ENCODE measurements around the gene RAMP1.

Gene RAMP1

GRCh38 chr2:237917696-237918374, 58.4 kb downstream of the RAMP1 start:
- DNase-seq (ENCODE audit: low read depth), result no peak

- no peak for DNase-seq (ENCODE audit: low read depth)
These were observed 60.2 kb downstream of the RAMP1 start for GRCh38 chr2:237919593-237919992.

- DNase-seq (ENCODE audit: low read depth), result no peak
These were observed 61.2 kb downstream of the RAMP1 start for GRCh38 chr2:237920673-237921072.

- no peak for DNase-seq (ENCODE audit: low read depth)
These were observed 62.6 kb downstream of the RAMP1 start for GRCh38 chr2:237921967-237922492.

- no peak for DNase-seq (ENCODE audit: low read depth)
These were observed 63.4 kb downstream of the RAMP1 start for GRCh38 chr2:237922641-237923361.

- peak; percentile 65 for DNase-seq (ENCODE audit: low read depth)
These were observed 64.2 kb downstream of the RAMP1 start for GRCh38 chr2:237923481-237924163.

GRCh38 chr2:237924164-237924534, 64.7 kb downstream of the RAMP1 start:
- no peak for DNase-seq (ENCODE audit: low read depth)

- no peak for DNase-seq (ENCODE audit: low read depth)
These were observed 67.7 kb downstream of the RAMP1 start for GRCh38 chr2:237927135-237927534.

GRCh38 chr2:237927986-237928385, 68.6 kb downstream of the RAMP1 start:
- no peak for DNase-seq (ENCODE audit: low read depth)

GRCh38 chr2:237929979-237930378, 70.6 kb downstream of the RAMP1 start:
- no peak for DNase-seq (ENCODE audit: low read depth)

GRCh38 chr2:237931205-237931721, 71.8 kb downstream of the RAMP1 start:
- DNase-seq (ENCODE audit: low read depth), result no peak

- DNase-seq (ENCODE audit: low read depth), result no peak
These were observed 73.3 kb downstream of the RAMP1 start for GRCh38 chr2:237932731-237933131.

- DNase-seq (ENCODE audit: low read depth), result no peak
These were observed 74.8 kb downstream of the RAMP1 start for GRCh38 chr2:237934186-237934585.

GRCh38 chr2:237935740-237936452, 76.5 kb downstream of the RAMP1 start:
- DNase-seq (ENCODE audit: low read depth), result no peak

GRCh38 chr2:237939251-237939650, 79.8 kb downstream of the RAMP1 start:
- no peak for DNase-seq (ENCODE audit: low read depth)

- no peak for DNase-seq (ENCODE audit: low read depth)
These were observed 81.4 kb downstream of the RAMP1 start for GRCh38 chr2:237940828-237941227.

- DNase-seq (ENCODE audit: low read depth), result no peak
These were observed 81.8 kb downstream of the RAMP1 start for GRCh38 chr2:237941239-237941638.

- DNase-seq (ENCODE audit: low read depth), result no peak
These were observed 83.1 kb downstream of the RAMP1 start for GRCh38 chr2:237942513-237942899.

GRCh38 chr2:237943395-237944094, 84.1 kb downstream of the RAMP1 start:
- no peak for DNase-seq (ENCODE audit: low read depth)

- DNase-seq (ENCODE audit: low read depth), result no peak
These were observed 84.9 kb downstream of the RAMP1 start for GRCh38 chr2:237944302-237944701.

- DNase-seq (ENCODE audit: low read depth), result no peak
These were observed 87.0 kb downstream of the RAMP1 start for GRCh38 chr2:237946423-237946822.
